SK-N-MC (cell line): ENCODE data around the gene MYADML2.

Experiments
- EZH2 ChIP-seq: fragments of 200-600 bp; sonication (generic); IDR thresholded peaks from one replicate; pipeline ENCODE4 v1.6.1; 2017; ENCODE audit warnings: antibody characterized with exemption
- POLR2AphosphoS5 ChIP-seq: IDR thresholded peaks from 2 replicates; pipeline ENCODE4 v1.6.1; 2012; ENCODE audit warnings: mild to moderate bottlenecking, low read depth, low read length, borderline replicate concordance

DNA sequence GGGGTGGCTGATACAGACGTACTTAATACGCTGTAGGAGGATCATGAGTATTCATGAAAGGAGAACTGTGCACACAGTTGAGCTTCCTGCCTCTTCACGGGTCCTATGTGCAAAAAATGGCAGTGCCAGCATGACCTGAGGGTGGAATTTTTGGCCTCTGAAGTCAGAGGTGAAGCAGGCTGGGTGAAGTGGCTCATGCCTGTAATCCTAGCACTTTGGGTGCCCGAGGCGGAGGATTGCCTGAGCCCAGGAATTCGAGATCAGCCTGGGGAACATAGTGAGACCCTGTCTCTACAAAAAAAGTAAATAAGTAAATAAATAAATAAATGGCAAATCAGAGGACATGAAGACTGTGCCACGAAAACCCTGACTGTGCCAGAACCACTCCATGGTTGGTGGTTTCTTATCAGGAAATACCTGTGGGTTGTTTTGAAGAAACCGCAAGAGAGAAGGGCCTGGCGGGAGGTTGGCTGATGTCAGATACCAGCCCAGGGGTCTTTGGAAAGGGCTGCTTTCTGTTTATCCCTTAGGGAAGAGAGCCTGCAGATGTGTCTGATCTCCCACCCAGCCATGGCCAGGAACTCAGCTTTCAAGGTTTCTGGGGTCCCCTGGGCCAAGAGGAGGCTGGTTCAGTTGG is 33.8 kb upstream of the MYADML2 start:
- TF ChIP-seq EZH2 (no peak), POLR2AphosphoS5 (no peak; the same call in 1 of the 2 replicates)
